B cell (primary cell): ENCODE measurements around the gene PCYOX1L.

ENCODE experiments used
- EZH2 ChIP-seq: IDR thresholded peaks from 2 replicates; pipeline ENCODE4 v1.6.1; 2012; ENCODE audit warnings: borderline replicate concordance, low read depth, mild to moderate bottlenecking, moderate library complexity, low read length; ENCODE audit not compliant: insufficient read depth, poor library complexity, severe bottlenecking
- TF ChIP-seq, protein P1 (sequence below): fragments of 200-600 bp; IDR thresholded peaks from one replicate; pipeline ENCODE4 v1.8.0; 2022; ENCODE audit warnings: antibody characterized with exemption, mild to moderate bottlenecking

DNA sequence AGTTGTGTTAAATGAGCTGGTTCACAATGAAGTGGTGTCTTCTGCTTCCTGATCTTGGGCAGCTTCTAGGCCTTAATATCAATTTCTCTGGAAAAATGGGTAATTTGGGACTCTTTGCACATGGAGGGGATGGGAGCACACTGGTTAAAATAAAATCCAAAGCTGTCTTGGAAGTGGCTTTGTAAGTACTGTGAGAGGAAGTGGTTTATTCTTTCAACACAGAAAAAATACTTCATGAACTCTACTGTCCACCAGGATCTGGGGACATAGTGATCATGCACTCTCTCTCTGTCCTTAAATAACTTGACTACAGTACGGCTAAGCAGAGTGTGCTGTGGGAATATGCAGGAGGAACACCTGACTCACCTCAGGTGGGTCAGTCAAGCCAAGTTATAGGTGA is 2.4 kb downstream of the PCYOX1L start:
- TF ChIP-seq, protein P1, sequence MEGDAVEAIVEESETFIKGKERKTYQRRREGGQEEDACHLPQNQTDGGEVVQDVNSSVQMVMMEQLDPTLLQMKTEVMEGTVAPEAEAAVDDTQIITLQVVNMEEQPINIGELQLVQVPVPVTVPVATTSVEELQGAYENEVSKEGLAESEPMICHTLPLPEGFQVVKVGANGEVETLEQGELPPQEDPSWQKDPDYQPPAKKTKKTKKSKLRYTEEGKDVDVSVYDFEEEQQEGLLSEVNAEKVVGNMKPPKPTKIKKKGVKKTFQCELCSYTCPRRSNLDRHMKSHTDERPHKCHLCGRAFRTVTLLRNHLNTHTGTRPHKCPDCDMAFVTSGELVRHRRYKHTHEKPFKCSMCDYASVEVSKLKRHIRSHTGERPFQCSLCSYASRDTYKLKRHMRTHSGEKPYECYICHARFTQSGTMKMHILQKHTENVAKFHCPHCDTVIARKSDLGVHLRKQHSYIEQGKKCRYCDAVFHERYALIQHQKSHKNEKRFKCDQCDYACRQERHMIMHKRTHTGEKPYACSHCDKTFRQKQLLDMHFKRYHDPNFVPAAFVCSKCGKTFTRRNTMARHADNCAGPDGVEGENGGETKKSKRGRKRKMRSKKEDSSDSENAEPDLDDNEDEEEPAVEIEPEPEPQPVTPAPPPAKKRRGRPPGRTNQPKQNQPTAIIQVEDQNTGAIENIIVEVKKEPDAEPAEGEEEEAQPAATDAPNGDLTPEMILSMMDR, result no peak
- TF ChIP-seq EZH2, result no peak
